Mesothelial cell of epicardium (in vitro differentiated cells): ENCODE measurements around the gene RBBP8NL. TPM values are rescaled to one million over a fixed set of nuclear protein-coding genes. Genes with fewer than 3 reads are reported as not detected.
A peak's percentile ranks its signal among the peaks of the same experiment; 100 is the strongest.
"Not testable (repeated sequence)": the region's sequence is repeated elsewhere in the genome, so short reads cannot be mapped to it uniquely, and the experiment has no call there.

Experiments
- DNase-seq, 2 experiments: peaks; one replicate each; pipeline ENCODE4 v3.0.0; 2021; ENCODE audit warnings: low spot score in 2 of 2; ENCODE audit not compliant: unreplicated experiment in 2 of 2
- H3K27ac Mint-ChIP-seq: 2 replicates; pipeline ENCODE4 v1.8.0; 2021; ENCODE audit warnings: mixed read lengths
- H3K27me3 Mint-ChIP-seq: 2 replicates; pipeline ENCODE4 v1.8.0; 2021; ENCODE audit warnings: low read depth, mixed read lengths
- H3K36me3 Mint-ChIP-seq: 2 replicates; pipeline ENCODE4 v1.8.0; 2021; ENCODE audit warnings: mixed read lengths
- H3K4me1 Mint-ChIP-seq: 2 replicates; pipeline ENCODE4 v1.8.0; 2021; ENCODE audit warnings: mixed read lengths
- H3K4me3 Mint-ChIP-seq: 2 replicates; pipeline ENCODE4 v1.8.0; 2021; ENCODE audit warnings: mild to moderate bottlenecking, moderate library complexity, mixed read lengths
- H3K9me3 Mint-ChIP-seq: 2 replicates; pipeline ENCODE4 v1.8.0; 2021; ENCODE audit warnings: mixed read lengths
- total RNA-seq: library from RNA; stranded (reverse); gene quantifications from 3 replicates; pipeline ENCODE4 v1.2.1, GENCODE V29; 2021
- TF ChIP-seq, protein P1 (sequence below): fragments of 200-600 bp; sonication (generic); IDR thresholded peaks from one replicate; pipeline ENCODE4 v1.5.0; 2021; ENCODE audit warnings: antibody characterized with exemption; ENCODE audit not compliant: unreplicated experiment

Gene RBBP8NL
- total RNA-seq, 1 donor from 2014 or later: 13.5 TPM

DNA sequence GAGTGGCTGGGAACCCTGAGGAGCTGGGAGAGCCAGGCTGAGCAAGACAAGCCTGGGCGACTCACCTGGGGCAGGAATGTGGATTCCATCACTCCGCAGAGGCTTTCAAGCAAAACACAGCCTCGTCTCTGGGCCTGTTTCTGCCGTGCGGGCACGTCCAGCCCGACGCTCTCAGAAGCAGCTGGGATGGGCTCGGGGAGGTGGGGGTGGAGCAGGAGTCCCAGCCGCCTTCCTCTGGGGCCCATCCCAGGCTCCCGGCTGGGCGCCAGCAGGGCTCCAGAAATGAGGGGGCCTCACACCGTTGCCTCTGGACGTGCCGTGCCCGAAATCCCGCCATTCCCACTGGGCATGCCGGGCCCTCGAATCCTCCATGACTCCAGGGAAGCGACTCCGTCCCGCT lies 49.1 kb downstream of the RBBP8NL start:
- peaks cover 5% of the 10 kb centered on the region for H3K9me3 Mint-ChIP-seq
- peaks cover 11% of the 10 kb centered on the region for H3K36me3 Mint-ChIP-seq
- TF ChIP-seq, protein P1, sequence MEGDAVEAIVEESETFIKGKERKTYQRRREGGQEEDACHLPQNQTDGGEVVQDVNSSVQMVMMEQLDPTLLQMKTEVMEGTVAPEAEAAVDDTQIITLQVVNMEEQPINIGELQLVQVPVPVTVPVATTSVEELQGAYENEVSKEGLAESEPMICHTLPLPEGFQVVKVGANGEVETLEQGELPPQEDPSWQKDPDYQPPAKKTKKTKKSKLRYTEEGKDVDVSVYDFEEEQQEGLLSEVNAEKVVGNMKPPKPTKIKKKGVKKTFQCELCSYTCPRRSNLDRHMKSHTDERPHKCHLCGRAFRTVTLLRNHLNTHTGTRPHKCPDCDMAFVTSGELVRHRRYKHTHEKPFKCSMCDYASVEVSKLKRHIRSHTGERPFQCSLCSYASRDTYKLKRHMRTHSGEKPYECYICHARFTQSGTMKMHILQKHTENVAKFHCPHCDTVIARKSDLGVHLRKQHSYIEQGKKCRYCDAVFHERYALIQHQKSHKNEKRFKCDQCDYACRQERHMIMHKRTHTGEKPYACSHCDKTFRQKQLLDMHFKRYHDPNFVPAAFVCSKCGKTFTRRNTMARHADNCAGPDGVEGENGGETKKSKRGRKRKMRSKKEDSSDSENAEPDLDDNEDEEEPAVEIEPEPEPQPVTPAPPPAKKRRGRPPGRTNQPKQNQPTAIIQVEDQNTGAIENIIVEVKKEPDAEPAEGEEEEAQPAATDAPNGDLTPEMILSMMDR: no peak
- H3K27me3 Mint-ChIP-seq: no peaks in the 10 kb centered on the region
- DNase-seq: peak in 1 of 2 experiments; percentile 65
- H3K27ac Mint-ChIP-seq: peak overlapping the region; percentile 97
- peaks cover 46% of the 10 kb centered on the region for H3K4me1 Mint-ChIP-seq
- H3K4me3 Mint-ChIP-seq: no peak overlapping the region

DNA sequence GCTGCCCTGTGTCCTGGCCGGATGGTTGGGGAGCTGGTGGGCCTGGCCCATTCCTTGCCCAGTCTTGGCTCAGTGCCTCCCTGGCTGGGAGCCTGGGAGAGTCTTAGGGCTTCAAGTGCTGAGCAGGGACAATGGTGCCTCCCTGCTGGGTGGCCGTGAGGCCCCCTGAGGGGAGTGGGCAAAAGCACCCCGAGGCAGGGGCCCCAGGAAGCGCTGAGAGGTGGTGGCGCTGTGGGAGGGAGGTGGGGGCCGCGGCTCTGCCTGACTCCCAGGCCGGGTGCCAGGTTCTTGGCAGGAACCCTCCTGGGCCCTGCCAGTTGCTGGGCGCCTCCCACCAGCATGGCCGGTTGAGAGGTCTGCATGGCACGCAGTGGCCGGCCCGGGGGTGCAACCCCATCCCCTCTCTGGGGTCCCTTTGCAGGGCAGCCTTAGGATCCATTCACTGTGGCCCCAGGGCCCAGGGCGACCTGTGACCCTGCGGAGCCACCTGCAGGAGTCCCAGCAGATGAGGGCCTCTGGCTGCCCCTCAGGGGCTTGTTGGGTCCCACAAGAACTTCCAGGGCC lies 49.6 kb downstream of the RBBP8NL start:
- H3K36me3 Mint-ChIP-seq: peaks cover 9% of the 10 kb centered on the region
- peak overlapping the region; percentile 97 for H3K27ac Mint-ChIP-seq
- peaks cover 46% of the 10 kb centered on the region for H3K4me1 Mint-ChIP-seq
- TF ChIP-seq, protein P1: no peak
- H3K4me3 Mint-ChIP-seq: no peak overlapping the region
- peaks cover 5% of the 10 kb centered on the region for H3K9me3 Mint-ChIP-seq
- H3K27me3 Mint-ChIP-seq: no peaks in the 10 kb centered on the region
- DNase-seq: no peak

GRCh38 chr20:62377064-62377461 lies 50.3 kb downstream of the RBBP8NL start:
- Mint-ChIP-seq H3K4me1 (peaks cover 43% of the 10 kb centered on the region), H3K36me3 (peaks cover 6% of the 10 kb centered on the region), H3K9me3 (peaks cover 4% of the 10 kb centered on the region), H3K27me3 (no peaks in the 10 kb centered on the region), H3K4me3 (no peak overlapping the region), H3K27ac (peak overlapping the region; percentile 97)
- no peak for DNase-seq
- TF ChIP-seq, protein P1: no peak

GRCh38 chr20:62376112-62377063 lies 51.0 kb downstream of the RBBP8NL start:
- peaks cover 2% of the 10 kb centered on the region for H3K36me3 Mint-ChIP-seq
- TF ChIP-seq, protein P1: peak; percentile 39
- no peaks in the 10 kb centered on the region for H3K27me3 Mint-ChIP-seq
- no peaks in the 10 kb centered on the region for H3K9me3 Mint-ChIP-seq
- peaks cover 43% of the 10 kb centered on the region for H3K4me1 Mint-ChIP-seq
- H3K27ac Mint-ChIP-seq: peak overlapping the region; percentile 97
- peak; percentile 78 to 84 for DNase-seq
- H3K4me3 Mint-ChIP-seq: no peak overlapping the region

GRCh38 chr20:62374331-62375152 lies 52.8 kb downstream of the RBBP8NL start:
- peaks cover 45% of the 10 kb centered on the region for H3K4me1 Mint-ChIP-seq
- H3K4me3 Mint-ChIP-seq: no peak overlapping the region
- H3K36me3 Mint-ChIP-seq: peaks cover 2% of the 10 kb centered on the region

DNA sequence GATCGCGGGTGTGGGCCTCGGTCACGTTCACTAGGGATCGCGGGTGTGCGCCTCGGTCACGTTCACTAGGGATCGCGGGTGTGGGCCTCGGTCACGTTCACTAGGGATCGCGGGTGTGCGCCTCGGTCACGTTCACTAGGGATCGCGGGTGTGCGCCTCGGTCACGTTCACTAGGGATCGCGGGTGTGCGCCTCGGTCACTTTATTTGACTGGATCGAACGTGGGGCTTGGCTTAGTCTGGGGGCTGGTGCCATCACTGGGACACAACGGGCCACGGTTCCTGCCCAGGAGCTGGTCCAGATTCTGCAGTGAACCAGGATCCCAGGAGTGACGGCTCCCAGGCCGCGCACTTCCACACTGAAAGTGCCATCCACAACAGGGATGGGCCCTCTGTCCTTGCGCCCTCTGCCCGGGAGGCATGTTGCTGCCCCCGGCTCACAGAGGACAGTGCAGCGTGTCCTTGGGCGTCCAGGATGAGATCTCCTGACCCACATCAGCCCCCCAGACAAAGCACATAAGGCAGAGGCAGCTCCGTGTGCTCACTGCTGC lies 53.6 kb downstream of the RBBP8NL start:
- not testable (repeated sequence) for H3K27me3 Mint-ChIP-seq, H3K36me3 Mint-ChIP-seq, H3K9me3 Mint-ChIP-seq, H3K4me3 Mint-ChIP-seq, DNase-seq
- H3K27ac Mint-ChIP-seq: peak overlapping the region; percentile 92
- H3K4me1 Mint-ChIP-seq: peaks cover 49% of the 10 kb centered on the region

More at GRCh38 chr20:62374331-62375152, 52.8 kb downstream of the RBBP8NL start:
- H3K27ac Mint-ChIP-seq: peak overlapping the region; percentile 92
- H3K27me3 Mint-ChIP-seq: no peaks in the 10 kb centered on the region
- TF ChIP-seq, protein P1: no peak
- no peak for DNase-seq
- no peaks in the 10 kb centered on the region for H3K9me3 Mint-ChIP-seq
